Duodenal mucosa (tissue), 2 donors: ENCODE results near the gene SPSB3.

Experiments used
- H3K27ac ChIP-seq: one replicate; pipeline ENCODE4 v1.7.0; 2013; ENCODE audit warnings: low read depth, low read length
- H3K27me3 ChIP-seq, 2 donors: one replicate each; pipeline ENCODE4 v1.7.0; 2013; ENCODE audit warnings: low read length in 2 of 2, control low read depth in 1 of 2; ENCODE audit not compliant: insufficient read depth in 2 of 2, control insufficient read depth in 1 of 2
- H3K36me3 ChIP-seq, 2 donors: one replicate each; pipeline ENCODE4 v1.7.0; 2013; ENCODE audit warnings: low read length in 2 of 2, control low read depth in 1 of 2; ENCODE audit not compliant: insufficient read depth in 2 of 2, control insufficient read depth in 1 of 2
- H3K4me1 ChIP-seq, 2 donors: one replicate each; pipeline ENCODE4 v1.7.0; 2013; ENCODE audit warnings: low read length in 2 of 2, control low read depth in 1 of 2; ENCODE audit not compliant: insufficient read depth in 2 of 2, control insufficient read depth in 1 of 2
- H3K4me3 ChIP-seq, 2 donors: one replicate each; pipeline ENCODE4 v1.7.0; 2013; ENCODE audit warnings: low read length in 2 of 2, low read depth in 1 of 2
- H3K9ac ChIP-seq, 2 donors: one replicate each; pipeline ENCODE4 v1.7.0; 2013; ENCODE audit warnings: low read length in 2 of 2, low read depth in 1 of 2
- H3K9me3 ChIP-seq, 2 donors: one replicate each; pipeline ENCODE4 v1.7.0; 2013; ENCODE audit warnings: low read length in 2 of 2, control low read depth in 1 of 2; ENCODE audit not compliant: control insufficient read depth in 1 of 2

SPSB3 gene

GRCh38 chr16:1794908-1795666 is 12.7 kb upstream of the SPSB3 start:
- Histone ChIP-seq H3K4me3 (no peak overlapping the region), H3K27me3 (no peaks in the 10 kb centered on the region), H3K9ac (no peak overlapping the region), H3K27ac (no peak overlapping the region), H3K9me3 (no peaks in the 10 kb centered on the region), H3K4me1 (no peaks in the 10 kb centered on the region), H3K36me3 (no peaks in the 10 kb centered on the region)

- Histone ChIP-seq H3K4me1 (no peaks in the 10 kb centered on the region), H3K4me3 (no peak overlapping the region), H3K9me3 (no peaks in the 10 kb centered on the region), H3K27ac (no peak overlapping the region), H3K9ac (no peak overlapping the region), H3K36me3 (peaks cover 0 to 4% of the 10 kb centered on the region in 2 donors), H3K27me3 (no peaks in the 10 kb centered on the region)
These were observed 12.0 kb upstream of the SPSB3 start for GRCh38 chr16:1794221-1794871.

- no peaks in the 10 kb centered on the region for H3K4me1 ChIP-seq
- no peak within 1 kb of the TSS for H3K27ac ChIP-seq
- peaks cover 0 to 8% of the 10 kb centered on the region in 2 donors for H3K36me3 ChIP-seq
- H3K27me3 ChIP-seq = no peaks in the 10 kb centered on the region
- H3K9ac ChIP-seq = no peak within 1 kb of the TSS
- no peak within 1 kb of the TSS for H3K4me3 ChIP-seq
- no peaks in the 10 kb centered on the region for H3K9me3 ChIP-seq
These were observed 11.3 kb upstream of the SPSB3 start, which contains the start of gene IGFALS for GRCh38 chr16:1793578-1794220. Gene IGFALS (minus strand): TSS chr16:1793705. CDS start chr16:1793652, 53 bp downstream.

- no peak overlapping the region for H3K27ac ChIP-seq
- no peak overlapping the region for H3K9ac ChIP-seq
- no peak overlapping the region for H3K4me3 ChIP-seq
These were observed 10.6 kb upstream of the SPSB3 start for GRCh38 chr16:1792836-1793577.

GRCh38 chr16:1791943-1792812 is 9.8 kb upstream of the SPSB3 start:
- H3K27me3 ChIP-seq = no peaks in the 10 kb centered on the region
- no peak overlapping the region for H3K27ac ChIP-seq
- H3K4me3 ChIP-seq = no peak overlapping the region
- no peaks in the 10 kb centered on the region for H3K9me3 ChIP-seq
- no peak overlapping the region for H3K9ac ChIP-seq
- peaks cover 0 to 22% of the 10 kb centered on the region in 2 donors for H3K36me3 ChIP-seq
- no peaks in the 10 kb centered on the region for H3K4me1 ChIP-seq

More at GRCh38 chr16:1792836-1793577, 10.6 kb upstream of the SPSB3 start:
- no peaks in the 10 kb centered on the region for H3K9me3 ChIP-seq
- no peaks in the 10 kb centered on the region for H3K27me3 ChIP-seq
- H3K36me3 ChIP-seq = peaks cover 0 to 14% of the 10 kb centered on the region in 2 donors
- H3K4me1 ChIP-seq = no peaks in the 10 kb centered on the region

- H3K4me3 ChIP-seq = no peak overlapping the region
- H3K36me3 ChIP-seq = peaks cover 0 to 30% of the 10 kb centered on the region in 2 donors
- no peaks in the 10 kb centered on the region for H3K9me3 ChIP-seq
- no peak overlapping the region for H3K9ac ChIP-seq
- no peaks in the 10 kb centered on the region for H3K4me1 ChIP-seq
- H3K27ac ChIP-seq = no peak overlapping the region
- H3K27me3 ChIP-seq = no peaks in the 10 kb centered on the region
These were observed 9.0 kb upstream of the SPSB3 start for GRCh38 chr16:1791256-1791942.

GRCh38 chr16:1790611-1791255 is 8.4 kb upstream of the SPSB3 start:
- H3K4me3 ChIP-seq = no peak overlapping the region
- peaks cover 4 to 34% of the 10 kb centered on the region in 2 donors for H3K36me3 ChIP-seq
- no peak overlapping the region for H3K9ac ChIP-seq
- H3K4me1 ChIP-seq = no peaks in the 10 kb centered on the region
- H3K27me3 ChIP-seq = no peaks in the 10 kb centered on the region
- H3K27ac ChIP-seq = no peak overlapping the region
- no peaks in the 10 kb centered on the region for H3K9me3 ChIP-seq

- H3K36me3 ChIP-seq = peaks cover 4 to 36% of the 10 kb centered on the region in 2 donors
These were observed 7.9 kb upstream of the SPSB3 start for GRCh38 chr16:1790261-1790610.

More at GRCh38 chr16:1790261-1790610, 7.9 kb upstream of the SPSB3 start:
- Histone ChIP-seq H3K27ac (no peak overlapping the region), H3K9me3 (no peaks in the 10 kb centered on the region), H3K27me3 (no peaks in the 10 kb centered on the region), H3K4me1 (peaks cover 0 to 1% of the 10 kb centered on the region in 2 donors), H3K9ac (no peak overlapping the region), H3K4me3 (no peak overlapping the region)
